IPS-15b (cell line): ENCODE results near the gene KCNC1.

Experiments used
- H3K27me3 ChIP-seq: one replicate; pipeline ENCODE4 v1.6.1; 2013; ENCODE audit warnings: low read length; ENCODE audit not compliant: control insufficient read depth, insufficient read depth
- H3K36me3 ChIP-seq: one replicate; pipeline ENCODE4 v1.6.1; 2013; ENCODE audit warnings: low read length; ENCODE audit not compliant: control insufficient read depth, insufficient read depth
- H3K4me1 ChIP-seq: one replicate; pipeline ENCODE4 v1.6.1; 2013; ENCODE audit warnings: mild to moderate bottlenecking, low read length; ENCODE audit not compliant: control insufficient read depth, insufficient read depth
- H3K4me3 ChIP-seq: one replicate; pipeline ENCODE4 v1.5.1; 2013; ENCODE audit warnings: low read depth, low read length
- H3K9ac ChIP-seq: one replicate; pipeline ENCODE4 v1.6.1; 2013; ENCODE audit warnings: low read depth, mild to moderate bottlenecking, low read length
- H3K9me3 ChIP-seq: one replicate; pipeline ENCODE4 v1.6.1; 2013; ENCODE audit warnings: mild to moderate bottlenecking, low read length; ENCODE audit not compliant: control insufficient read depth, insufficient read depth

The KCNC1 gene

DNA sequence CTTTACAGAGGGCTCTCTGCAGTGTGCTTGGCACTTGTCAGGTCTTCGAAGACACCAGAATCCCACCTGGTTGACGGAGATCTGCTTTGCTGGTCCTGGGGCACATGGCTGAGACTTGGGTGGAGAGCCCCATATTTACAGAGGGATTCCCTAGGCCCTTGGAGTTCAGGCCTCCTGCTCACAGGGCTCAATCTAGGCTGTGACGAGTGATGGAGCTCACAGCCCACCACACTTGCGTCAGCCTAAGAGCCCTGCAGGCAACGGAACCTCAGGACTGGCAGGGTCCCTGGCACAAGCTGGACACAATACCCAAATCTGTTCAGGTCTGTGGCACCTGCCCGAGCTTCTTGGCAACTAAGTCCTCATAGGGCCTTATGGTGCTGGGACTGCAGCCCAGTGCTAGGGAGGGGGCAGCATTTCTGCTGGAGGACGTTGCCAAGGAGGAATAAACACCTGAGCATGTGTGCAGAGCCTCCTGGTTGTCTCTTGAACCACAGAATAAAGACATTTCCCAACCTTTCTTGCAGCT lies 59.1 kb downstream of the KCNC1 start:
- H3K4me1 ChIP-seq: no peaks in the 10 kb centered on the region
- H3K4me3 ChIP-seq: no peak overlapping the region
- no peaks in the 10 kb centered on the region for H3K9me3 ChIP-seq
- no peaks in the 10 kb centered on the region for H3K36me3 ChIP-seq
- H3K9ac ChIP-seq: no peak overlapping the region
- no peaks in the 10 kb centered on the region for H3K27me3 ChIP-seq

DNA sequence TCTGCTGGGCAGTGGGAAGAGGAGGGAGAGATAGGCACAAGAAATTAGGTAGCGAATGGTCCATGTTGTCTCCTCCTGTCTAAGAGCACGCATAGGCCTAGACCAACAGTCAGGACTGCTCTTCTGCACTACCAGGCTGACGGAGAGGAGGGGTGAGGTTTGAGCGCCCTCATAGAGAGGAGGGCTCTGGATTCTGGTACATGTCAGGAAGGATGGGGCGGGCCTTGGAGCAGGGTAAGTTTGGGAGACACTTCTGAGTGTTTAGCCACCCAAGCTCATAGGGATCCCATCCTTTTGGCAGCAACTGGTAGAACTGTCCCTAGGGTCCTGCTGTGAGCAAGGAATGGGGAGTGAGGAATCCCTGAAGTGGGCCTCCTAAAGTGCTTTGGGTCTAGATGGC lies 60.4 kb downstream of the KCNC1 start:
- no peaks in the 10 kb centered on the region for H3K36me3 ChIP-seq
- H3K27me3 ChIP-seq: no peaks in the 10 kb centered on the region
- no peaks in the 10 kb centered on the region for H3K4me1 ChIP-seq
- no peaks in the 10 kb centered on the region for H3K9me3 ChIP-seq
- H3K4me3 ChIP-seq: no peak overlapping the region
- H3K9ac ChIP-seq: no peak overlapping the region

DNA sequence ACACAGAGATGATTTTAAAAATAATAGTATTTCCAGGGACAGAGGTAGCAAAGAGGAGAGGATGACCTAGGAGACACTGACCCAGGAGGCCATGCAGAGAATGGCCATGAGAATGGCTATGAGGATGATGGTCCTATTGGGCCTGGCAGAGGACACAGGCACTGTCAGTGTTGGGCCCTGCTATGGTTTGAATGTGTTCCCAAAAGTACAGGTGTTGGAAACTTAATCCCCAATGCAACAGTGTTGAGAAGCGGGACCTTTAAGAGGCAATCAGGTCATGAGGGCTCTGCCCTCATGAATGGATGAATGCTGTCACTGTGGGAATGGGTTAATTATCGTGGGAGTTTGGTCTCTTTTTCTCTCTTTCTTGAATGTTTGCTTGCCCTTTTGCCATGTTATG lies 61.6 kb downstream of the KCNC1 start:
- no peaks in the 10 kb centered on the region for H3K9me3 ChIP-seq
- no peak overlapping the region for H3K9ac ChIP-seq
- no peaks in the 10 kb centered on the region for H3K27me3 ChIP-seq
- no peaks in the 10 kb centered on the region for H3K36me3 ChIP-seq
- peaks cover under 1% of the 10 kb centered on the region for H3K4me1 ChIP-seq
- no peak overlapping the region for H3K4me3 ChIP-seq

DNA sequence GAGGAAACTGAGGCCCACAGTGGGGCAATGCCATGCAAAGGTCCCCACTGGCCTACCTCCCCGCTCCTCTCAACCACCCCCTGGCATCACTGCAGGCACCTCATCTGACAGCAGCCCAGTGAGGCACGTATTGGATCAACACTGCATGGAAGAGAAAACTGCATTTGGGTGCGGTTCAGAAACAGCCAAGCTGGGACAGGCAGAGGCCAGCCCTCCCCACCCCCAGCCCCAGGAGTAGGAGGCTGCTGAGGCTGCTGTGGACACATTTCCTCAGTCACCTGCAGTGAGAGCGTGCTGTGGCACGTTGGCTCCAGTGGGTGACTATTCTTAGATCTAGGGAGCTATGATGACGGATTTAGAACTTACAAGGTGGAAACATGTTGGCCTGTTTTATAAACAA lies 63.7 kb downstream of the KCNC1 start:
- Histone ChIP-seq H3K4me3 (no peak overlapping the region), H3K9me3 (no peaks in the 10 kb centered on the region), H3K4me1 (peaks cover 8% of the 10 kb centered on the region), H3K9ac (no peak overlapping the region), H3K27me3 (no peaks in the 10 kb centered on the region), H3K36me3 (no peaks in the 10 kb centered on the region)

DNA sequence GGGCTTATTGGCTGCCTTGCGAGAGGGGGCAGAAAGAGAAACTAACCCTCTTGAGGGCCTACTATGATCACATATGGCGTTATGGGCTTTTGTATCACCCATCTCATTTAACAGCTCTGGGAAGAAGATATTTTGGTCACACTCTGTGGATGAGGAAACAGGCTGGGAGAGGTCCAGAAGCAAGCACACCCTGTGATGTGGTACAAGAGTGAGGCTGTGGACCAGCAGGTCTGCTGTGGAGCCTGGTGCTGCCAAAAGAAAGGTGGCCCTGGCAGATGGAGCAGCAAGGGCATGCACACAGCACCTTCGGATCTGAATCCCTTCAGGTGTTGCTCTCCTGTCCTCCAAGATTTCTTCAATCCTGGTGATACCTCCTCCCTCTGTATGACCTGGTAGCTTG lies 64.1 kb downstream of the KCNC1 start:
- H3K9me3 ChIP-seq: no peaks in the 10 kb centered on the region
- H3K4me3 ChIP-seq: no peak overlapping the region
- no peak overlapping the region for H3K9ac ChIP-seq
- no peaks in the 10 kb centered on the region for H3K27me3 ChIP-seq
- peaks cover under 1% of the 10 kb centered on the region for H3K36me3 ChIP-seq
- H3K4me1 ChIP-seq: peaks cover 8% of the 10 kb centered on the region

DNA sequence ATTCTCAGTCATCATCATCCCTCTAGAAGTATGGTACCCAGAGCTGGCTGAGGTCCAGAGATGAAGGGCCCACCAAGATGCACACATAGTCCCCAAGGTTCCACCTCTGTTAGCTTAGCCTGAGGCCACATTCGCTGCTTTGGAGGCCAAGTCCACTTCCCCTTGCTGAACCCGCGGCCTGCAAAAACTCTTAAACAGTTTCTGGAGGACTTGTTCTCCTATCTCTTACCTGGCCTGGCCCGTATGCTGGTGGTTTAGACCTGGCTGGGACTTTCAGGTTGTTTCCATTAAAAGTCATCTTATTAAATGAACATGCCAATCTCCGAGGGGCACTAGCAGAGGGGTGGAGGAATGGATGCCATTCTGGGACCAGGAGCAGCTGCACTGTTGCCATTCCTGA lies 64.6 kb downstream of the KCNC1 start:
- no peak overlapping the region for H3K4me3 ChIP-seq

DNA sequence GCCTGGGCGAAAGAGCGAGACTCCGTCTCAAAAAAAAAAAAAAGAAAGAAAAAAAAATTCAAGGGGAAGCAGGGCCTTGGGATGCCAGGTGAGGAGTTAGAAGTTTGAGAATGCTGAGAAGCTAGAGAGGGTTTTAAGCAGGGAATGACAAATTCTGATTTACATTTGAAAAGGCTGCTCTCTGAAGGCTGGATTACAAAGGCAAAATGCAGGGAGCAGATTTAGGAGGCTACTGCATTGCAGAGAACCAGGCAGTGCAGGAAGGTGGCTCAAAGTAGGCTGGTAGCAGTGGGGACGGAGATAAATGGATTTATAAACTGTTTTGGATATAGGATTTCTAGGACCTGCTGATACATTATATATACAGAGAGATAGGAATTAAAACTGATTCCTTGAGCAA lies 66.6 kb downstream of the KCNC1 start:
- H3K27me3 ChIP-seq: no peaks in the 10 kb centered on the region
- no peak overlapping the region for H3K4me3 ChIP-seq
- H3K36me3 ChIP-seq: peaks cover 2% of the 10 kb centered on the region
- H3K9ac ChIP-seq: no peak overlapping the region
- no peaks in the 10 kb centered on the region for H3K9me3 ChIP-seq
- peaks cover 8% of the 10 kb centered on the region for H3K4me1 ChIP-seq

More for the DNA sequence above, 64.6 kb downstream of the KCNC1 start:
- H3K4me1 ChIP-seq: peaks cover 8% of the 10 kb centered on the region
- no peaks in the 10 kb centered on the region for H3K27me3 ChIP-seq
- H3K36me3 ChIP-seq: peaks cover 2% of the 10 kb centered on the region
- no peak overlapping the region for H3K9ac ChIP-seq
- no peaks in the 10 kb centered on the region for H3K9me3 ChIP-seq

DNA sequence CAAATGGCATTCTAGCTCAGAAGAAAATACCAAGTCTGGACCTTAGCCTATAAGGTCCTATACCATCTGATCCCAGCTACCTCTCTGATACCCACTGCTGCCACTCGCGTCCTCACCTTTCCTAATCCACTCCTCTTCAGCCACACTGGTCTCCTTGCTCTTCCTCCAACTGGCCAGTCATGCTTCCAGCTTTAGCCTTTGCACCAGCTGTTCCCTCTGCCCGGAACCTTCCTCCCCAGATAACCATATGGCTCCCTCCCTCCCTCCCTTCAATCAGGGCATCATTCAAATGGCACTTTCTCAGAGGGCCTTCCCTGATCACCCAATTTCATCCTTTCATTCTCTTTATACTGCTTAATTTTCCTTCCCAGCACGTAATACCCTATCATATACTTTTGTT lies 67.9 kb downstream of the KCNC1 start:
- peaks cover 2% of the 10 kb centered on the region for H3K36me3 ChIP-seq
- H3K4me3 ChIP-seq: no peak overlapping the region
- H3K9ac ChIP-seq: no peak overlapping the region
- peaks cover 8% of the 10 kb centered on the region for H3K4me1 ChIP-seq
- no peaks in the 10 kb centered on the region for H3K27me3 ChIP-seq
- H3K9me3 ChIP-seq: no peaks in the 10 kb centered on the region

DNA sequence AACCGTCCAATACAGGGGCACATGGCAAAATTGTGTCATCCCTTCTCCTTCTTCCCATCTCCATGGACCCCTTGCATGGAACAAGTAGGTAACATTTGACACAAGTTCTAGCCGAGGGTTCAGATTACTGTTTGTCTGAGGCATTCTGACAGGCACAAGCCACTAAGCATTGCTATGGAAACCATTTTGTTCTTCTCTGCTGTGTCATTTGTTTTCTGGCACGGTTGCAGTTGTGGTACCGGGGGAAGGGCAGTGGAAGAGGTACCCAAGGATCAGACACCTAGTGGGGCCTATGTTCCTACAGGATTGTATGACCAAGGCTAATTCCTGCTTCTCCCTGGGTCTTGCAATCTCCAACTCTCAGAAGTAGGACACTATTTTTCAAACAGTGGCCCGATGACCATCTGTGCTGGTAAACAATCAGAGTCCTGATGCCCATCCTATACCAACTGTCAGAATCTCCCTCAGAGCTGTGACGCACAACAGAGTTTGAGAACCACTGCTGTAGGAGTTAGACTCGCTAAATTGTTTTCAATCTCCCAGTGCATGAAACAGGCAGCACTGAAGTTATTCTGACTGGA lies 69.3 kb downstream of the KCNC1 start:
- H3K27me3 ChIP-seq: no peaks in the 10 kb centered on the region
- no peaks in the 10 kb centered on the region for H3K9me3 ChIP-seq

DNA sequence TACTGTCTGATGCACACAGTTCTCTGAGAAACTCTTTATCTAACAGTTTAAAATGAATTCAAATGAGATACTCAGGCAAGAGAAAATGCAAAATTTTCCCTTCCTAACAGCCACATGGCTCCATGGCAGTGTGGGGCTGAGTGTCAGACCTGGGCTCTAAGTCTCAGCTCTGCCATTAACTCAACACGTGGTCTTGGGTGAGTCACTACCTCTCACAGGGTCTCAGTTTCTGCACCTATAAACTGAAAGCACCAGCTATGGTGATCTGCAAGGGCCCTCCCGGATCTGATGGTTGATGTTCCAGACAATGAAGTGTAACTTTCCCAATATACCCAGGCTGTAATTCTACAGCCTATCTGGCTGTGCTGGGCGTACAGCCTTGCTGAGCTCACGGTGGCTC lies 70.5 kb downstream of the KCNC1 start:
- Histone ChIP-seq H3K4me3 (no peak overlapping the region), H3K27me3 (no peaks in the 10 kb centered on the region), H3K9me3 (no peaks in the 10 kb centered on the region), H3K4me1 (peaks cover 8% of the 10 kb centered on the region), H3K9ac (no peak overlapping the region), H3K36me3 (peaks cover 2% of the 10 kb centered on the region)

More for the DNA sequence above, 69.3 kb downstream of the KCNC1 start:
- no peak overlapping the region for H3K9ac ChIP-seq
- H3K4me3 ChIP-seq: no peak overlapping the region
- H3K36me3 ChIP-seq: peaks cover 2% of the 10 kb centered on the region
- H3K4me1 ChIP-seq: peaks cover 8% of the 10 kb centered on the region

DNA sequence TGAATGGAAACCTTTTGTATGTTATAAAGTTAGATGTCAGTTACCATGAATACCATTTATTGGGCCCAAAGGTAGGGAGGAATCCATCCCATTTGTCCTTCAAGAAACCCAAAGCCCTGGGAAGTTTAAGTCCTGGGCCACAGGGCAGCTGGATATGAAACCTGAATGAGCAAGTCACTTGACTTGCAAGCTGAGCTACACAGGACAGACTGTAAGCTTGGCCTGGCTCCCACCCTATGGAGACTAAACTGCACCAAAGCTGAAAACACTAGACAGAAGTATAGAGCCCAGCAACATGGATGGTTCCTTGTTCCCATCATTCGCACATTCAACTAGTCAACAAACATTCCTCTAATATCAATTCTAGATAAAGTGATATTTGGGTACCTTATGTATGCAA lies 71.3 kb downstream of the KCNC1 start:
- H3K4me1 ChIP-seq: peaks cover 8% of the 10 kb centered on the region
- H3K9me3 ChIP-seq: no peaks in the 10 kb centered on the region
- H3K36me3 ChIP-seq: peaks cover 2% of the 10 kb centered on the region
- H3K4me3 ChIP-seq: no peak overlapping the region
- no peak overlapping the region for H3K9ac ChIP-seq
- H3K27me3 ChIP-seq: no peaks in the 10 kb centered on the region

DNA sequence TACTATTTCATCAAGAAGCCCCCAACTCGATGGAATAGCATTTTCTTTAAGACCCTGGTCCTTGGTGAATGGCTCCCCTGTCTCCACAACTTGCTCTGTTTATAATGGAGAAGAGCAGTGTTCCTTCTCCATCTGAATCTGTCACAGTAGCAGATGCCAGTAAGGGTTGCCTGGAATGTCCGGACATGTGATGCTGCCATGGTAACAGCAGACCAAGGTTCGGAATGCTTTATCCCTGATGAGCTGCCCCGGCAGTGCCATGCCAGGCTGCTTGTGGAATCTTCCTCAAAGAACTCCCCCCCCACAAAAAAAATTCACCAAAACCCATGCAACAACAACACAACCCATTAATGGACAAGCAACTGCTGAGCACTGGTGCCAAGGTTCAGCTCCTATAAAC lies 72.5 kb downstream of the KCNC1 start:
- H3K9me3 ChIP-seq: no peaks in the 10 kb centered on the region
- peaks cover 2% of the 10 kb centered on the region for H3K36me3 ChIP-seq
- no peaks in the 10 kb centered on the region for H3K4me1 ChIP-seq
- H3K27me3 ChIP-seq: no peaks in the 10 kb centered on the region
- H3K4me3 ChIP-seq: no peak overlapping the region
- H3K9ac ChIP-seq: no peak overlapping the region
